Gastrocnemius medialis (tissue), 4 donors: Measurements from ENCODE around the gene PTDSS2. TPM values are rescaled to one million over a fixed set of nuclear protein-coding genes. Genes with fewer than 3 reads are reported as not detected.

Experiments used
- ATAC-seq, 2 donors: fragments of 150-250 bp; one replicate each; pipeline ENCODE4 v1.9.1; 2016
- DNase-seq, 2 donors: peaks; one replicate each; pipeline ENCODE4 v3.0.0-alpha.2; 2019
- H3K27ac ChIP-seq, 4 donors: fragments of 200-600 bp; sonication (generic); 1 replicate in 1 of 4; 2 replicates in 3 of 4; pipeline ENCODE4 v1.5.1; 2016 to 2018; ENCODE audit warnings: mild to moderate bottlenecking in 2 of 4, moderate library complexity in 1 of 4
- H3K27me3 ChIP-seq, 3 donors: fragments of 200-600 bp; sonication (generic) in 2 of 3; 1 replicate in 1 of 3; 2 replicates in 2 of 3; pipeline versions ENCODE4 v1.5.1 to v1.6.0; 2016 to 2019; ENCODE audit warnings: mild to moderate bottlenecking in 1 of 3, moderate library complexity in 1 of 3
- H3K36me3 ChIP-seq, 2 donors: fragments of 200-600 bp; sonication (generic) in 1 of 2; one replicate each; pipeline ENCODE4 v1.5.1; 2017 to 2018
- H3K4me1 ChIP-seq, 2 donors: fragments of 200-600 bp; sonication (generic) in 1 of 2; one replicate each; pipeline ENCODE4 v1.5.1; 2016 to 2017; ENCODE audit warnings: mild to moderate bottlenecking in 2 of 2
- H3K4me3 ChIP-seq, 4 donors: fragments of 200-600 bp; sonication (generic) in 3 of 4; 1 replicate in 1 of 4; 2 replicates in 3 of 4; pipeline ENCODE4 v1.5.1; 2016 to 2019; ENCODE audit warnings: mild to moderate bottlenecking in 2 of 4
- H3K9me3 ChIP-seq, 3 donors: fragments of 200-600 bp; sonication (generic) in 2 of 3; 1 replicate in 1 of 3; 2 replicates in 2 of 3; pipeline ENCODE4 v1.5.1; 2016 to 2019
- CTCF ChIP-seq, 5 experiments: fragments of 450-650 bp in 3 of 5; fragments of 200-600 bp in 2 of 5; sonication (generic) in 2 of 5; IDR thresholded peaks in 4 of 5; conservative IDR thresholded peaks in 1 of 5; 1 replicate in 4 of 5; 2 replicates in 1 of 5; pipeline ENCODE4 v1.5.1; 2016 to 2019; ENCODE audit warnings: antibody characterized with exemption in 5 of 5, mild to moderate bottlenecking in 3 of 5, moderate library complexity in 3 of 5
- POLR2A ChIP-seq, 2 donors: fragments of 450-650 bp; IDR thresholded peaks; one replicate each; pipeline ENCODE4 v1.6.1; 2017; ENCODE audit warnings: antibody characterized with exemption in 2 of 2, mild to moderate bottlenecking in 2 of 2, moderate library complexity in 2 of 2
- in situ Hi-C, 4 donors: fragments of 200-750 bp; cut with MboI; loops; one replicate each; pipeline versions ENCODE4 v1.15.0 to v1.8.0; 2017; ENCODE audit warnings: low sequenced_read_pairs in 4 of 4
- intact Hi-C: fragments of 100-400 bp; cut with DNase I; formaldehyde crosslinking; loops from one replicate; pipeline ENCODE4 v1.15.1; 2023; ENCODE audit warnings: low total_unique reads
- total RNA-seq, 4 donors: library from RNA; depleted of rRNA; stranded (reverse); fragments of >200 nt; gene quantifications; one replicate each; pipeline versions ENCODE4 v1.1.0 to v1.2.3, GENCODE V29; 2016

Gene PTDSS2
- total RNA-seq, 4 donors from 2014 or later, result 21.7 to 31.5 (median 23.7) TPM

- Histone ChIP-seq H3K4me1 (no peaks in the 10 kb centered on the region), H3K9me3 (no peaks in the 10 kb centered on the region), H3K4me3 (no peak overlapping the region), H3K27me3 (no peaks in the 10 kb centered on the region), H3K27ac (no peak overlapping the region), H3K36me3 (peaks cover 0 to 21% of the 10 kb centered on the region in 2 donors)
- no peak for ATAC-seq
- TF ChIP-seq CTCF (IDR thresholded peaks at IDR 0.05 in 4 of 5, conservative IDR thresholded peaks at IDR 0.05 in 1 of 5) (no peak), POLR2A (IDR thresholded peaks at IDR 0.05) (no peak)
- in situ Hi-C loops (no loop called here), intact Hi-C loops (loop anchor here (2.0 kb wide), 1 partner anchor 39 kb away; no protein-coding TSS in a partner anchor)
- DNase-seq, result no peak
Observed at GRCh38 chr11:461626-462025, 11.5 kb downstream of the PTDSS2 start.

- ATAC-seq (no peak), DNase-seq (no peak)
- Histone ChIP-seq H3K36me3 (peaks cover 0 to 21% of the 10 kb centered on the region in 2 donors), H3K4me3 (no peak overlapping the region), H3K27ac (no peak overlapping the region), H3K9me3 (no peaks in the 10 kb centered on the region), H3K4me1 (no peaks in the 10 kb centered on the region), H3K27me3 (no peaks in the 10 kb centered on the region)
- in situ Hi-C loops (no loop called here), intact Hi-C loops (loop anchor here (2.0 kb wide), 1 partner anchor 39 kb away; no protein-coding TSS in a partner anchor)
- TF ChIP-seq CTCF (IDR thresholded peaks at IDR 0.05 in 4 of 5, conservative IDR thresholded peaks at IDR 0.05 in 1 of 5) (no peak), POLR2A (IDR thresholded peaks at IDR 0.05) (no peak)
Observed at GRCh38 chr11:462107-462890, 12.2 kb downstream of the PTDSS2 start.

GRCh38 chr11:464316-464715 lies 14.2 kb downstream of the PTDSS2 start:
- no peak for DNase-seq
- TF ChIP-seq POLR2A (IDR thresholded peaks at IDR 0.05) (no peak), CTCF (IDR thresholded peaks at IDR 0.05 in 4 of 5, conservative IDR thresholded peaks at IDR 0.05 in 1 of 5) (no peak)
- no peak overlapping the region for H3K4me3 ChIP-seq
- H3K4me1 ChIP-seq, result peaks cover 0 to 11% of the 10 kb centered on the region in 2 donors
- intact Hi-C loops (no loop called here), in situ Hi-C loops (no loop called here)
- H3K27me3 ChIP-seq, result no peaks in the 10 kb centered on the region
- no peak for ATAC-seq
- H3K9me3 ChIP-seq, result no peaks in the 10 kb centered on the region
- peaks cover 0 to 21% of the 10 kb centered on the region in 2 donors for H3K36me3 ChIP-seq
- H3K27ac ChIP-seq, result no peak overlapping the region

- no peak for DNase-seq
- H3K4me3 ChIP-seq, result no peak overlapping the region
Observed at GRCh38 chr11:465896-466530, 15.9 kb downstream of the PTDSS2 start.

More at GRCh38 chr11:465896-466530, 15.9 kb downstream of the PTDSS2 start:
- TF ChIP-seq POLR2A (IDR thresholded peaks at IDR 0.05) (no peak), CTCF (IDR thresholded peaks at IDR 0.05 in 4 of 5, conservative IDR thresholded peaks at IDR 0.05 in 1 of 5) (no peak)
- no peaks in the 10 kb centered on the region for H3K9me3 ChIP-seq
- ATAC-seq, result no peak
- in situ Hi-C loops (no loop called here), intact Hi-C loops (no loop called here)
- no peak overlapping the region for H3K27ac ChIP-seq
- peaks cover 8 to 21% of the 10 kb centered on the region in 2 donors for H3K4me1 ChIP-seq
- peaks cover 0 to 6% of the 10 kb centered on the region in 2 donors for H3K36me3 ChIP-seq
- no peaks in the 10 kb centered on the region for H3K27me3 ChIP-seq
